ENCODE results near the gene LRPAP1.
"Not testable (repeated sequence)": the region's sequence is repeated elsewhere in the genome, so short reads cannot be mapped to it uniquely, and the experiment has no call there.

The LRPAP1 gene

GRCh38 chr4:3464911-3465697 is 67.1 kb downstream of the LRPAP1 start:
- DNase-seq (ENCODE audit: low read depth, low spot score), result no peak
- Histone ChIP-seq H3K9me3 (ENCODE audit: control insufficient read depth, insufficient read depth, low read length) (no peaks in the 10 kb centered on the region), H3K27me3 (ENCODE audit: control insufficient read depth, insufficient read depth, low read length) (no peaks in the 10 kb centered on the region), H3K4me1 (ENCODE audit: control insufficient read depth, insufficient read depth, low read length) (peaks cover 1% of the 10 kb centered on the region), H3K36me3 (ENCODE audit: control insufficient read depth, insufficient read depth, low read length) (no peaks in the 10 kb centered on the region; the same call in 1 of the 2 replicates), H3K4me3 (ENCODE audit: low read length) (no peak overlapping the region), H3K27ac (ENCODE audit: low read length) (no peak overlapping the region)
- no CpG with 5 or more reads among the region's 21 CpGs for WGBS (ENCODE audit: insufficient coverage, insufficient read length)

- Histone ChIP-seq H3K27me3 (ENCODE audit: control insufficient read depth, insufficient read depth, low read length) (no peaks in the 10 kb centered on the region), H3K36me3 (ENCODE audit: control insufficient read depth, insufficient read depth, low read length) (no peaks in the 10 kb centered on the region; the same call in 1 of the 2 replicates), H3K27ac (ENCODE audit: low read length) (no peak overlapping the region), H3K9me3 (ENCODE audit: control insufficient read depth, insufficient read depth, low read length) (no peaks in the 10 kb centered on the region), H3K4me3 (ENCODE audit: low read length) (no peak overlapping the region), H3K4me1 (ENCODE audit: control insufficient read depth, insufficient read depth, low read length) (peaks cover 1% of the 10 kb centered on the region)
- no CpG with 5 or more reads among the region's 15 CpGs for WGBS (ENCODE audit: insufficient coverage, insufficient read length)
- no peak for DNase-seq (ENCODE audit: low read depth, low spot score)
Observed at GRCh38 chr4:3464349-3464905, 67.8 kb downstream of the LRPAP1 start.

- no peaks in the 10 kb centered on the region for H3K27me3 ChIP-seq (ENCODE audit: control insufficient read depth, insufficient read depth, low read length)
- H3K36me3 ChIP-seq (ENCODE audit: control insufficient read depth, insufficient read depth, low read length), result no peaks in the 10 kb centered on the region; the same call in 1 of the 2 replicates
- peaks cover 1% of the 10 kb centered on the region for H3K4me1 ChIP-seq (ENCODE audit: control insufficient read depth, insufficient read depth, low read length)
- no peaks in the 10 kb centered on the region for H3K9me3 ChIP-seq (ENCODE audit: control insufficient read depth, insufficient read depth, low read length)
- DNase-seq (ENCODE audit: low read depth, low spot score), result no peak
- H3K27ac ChIP-seq (ENCODE audit: low read length), result no peak overlapping the region
- WGBS (ENCODE audit: insufficient coverage, insufficient read length), result no CpG with 5 or more reads among the region's 43 CpGs
- H3K4me3 ChIP-seq (ENCODE audit: low read length), result no peak overlapping the region; the same call in 1 of the 2 replicates
Observed at GRCh38 chr4:3463556-3464348, 68.5 kb downstream of the LRPAP1 start.

- H3K27me3 ChIP-seq (ENCODE audit: control insufficient read depth, insufficient read depth, low read length), result no peaks in the 10 kb centered on the region
- no peaks in the 10 kb centered on the region; the same call in 1 of the 2 replicates for H3K36me3 ChIP-seq (ENCODE audit: control insufficient read depth, insufficient read depth, low read length)
- WGBS (ENCODE audit: insufficient coverage, insufficient read length), result no CpG with 5 or more reads among the region's 44 CpGs
- DNase-seq (ENCODE audit: low read depth, low spot score), result no peak
- peaks cover 1% of the 10 kb centered on the region for H3K4me1 ChIP-seq (ENCODE audit: control insufficient read depth, insufficient read depth, low read length)
- H3K27ac ChIP-seq (ENCODE audit: low read length), result no peak within 1 kb of the TSS
- H3K9me3 ChIP-seq (ENCODE audit: control insufficient read depth, insufficient read depth, low read length), result no peaks in the 10 kb centered on the region
- H3K4me3 ChIP-seq (ENCODE audit: low read length), result peak within 1 kb of the TSS; percentile 25; the same call in 1 of the 2 replicates
Observed at GRCh38 chr4:3462790-3463415, 69.3 kb downstream of the LRPAP1 start, which contains the start of gene DOK7. Gene DOK7 (plus strand): TSS chr4:3463306. CDS start chr4:3463376, 70 bp downstream.

GRCh38 chr4:3462321-3462789 is 69.9 kb downstream of the LRPAP1 start:
- Histone ChIP-seq H3K27ac (ENCODE audit: low read length) (no peak overlapping the region), H3K4me3 (ENCODE audit: low read length) (no peak overlapping the region), H3K36me3 (ENCODE audit: control insufficient read depth, insufficient read depth, low read length) (no peaks in the 10 kb centered on the region; the same call in 1 of the 2 replicates), H3K27me3 (ENCODE audit: control insufficient read depth, insufficient read depth, low read length) (no peaks in the 10 kb centered on the region), H3K4me1 (ENCODE audit: control insufficient read depth, insufficient read depth, low read length) (peaks cover under 1% of the 10 kb centered on the region), H3K9me3 (ENCODE audit: control insufficient read depth, insufficient read depth, low read length) (no peaks in the 10 kb centered on the region)
- WGBS (ENCODE audit: insufficient coverage, insufficient read length), result no CpG with 5 or more reads among the region's 10 CpGs
- DNase-seq (ENCODE audit: low read depth, low spot score), result no peak

GRCh38 chr4:3461515-3462291 is 70.5 kb downstream of the LRPAP1 start:
- WGBS (ENCODE audit: insufficient coverage, insufficient read length), result no CpG with 5 or more reads among the region's 25 CpGs
- no peak for DNase-seq (ENCODE audit: low read depth, low spot score)
- Histone ChIP-seq H3K9me3 (ENCODE audit: control insufficient read depth, insufficient read depth, low read length) (no peaks in the 10 kb centered on the region; the same call in 1 of the 2 replicates), H3K27ac (ENCODE audit: low read length) (no peak overlapping the region), H3K4me3 (ENCODE audit: low read length) (no peak overlapping the region), H3K27me3 (ENCODE audit: control insufficient read depth, insufficient read depth, low read length) (no peaks in the 10 kb centered on the region), H3K4me1 (ENCODE audit: control insufficient read depth, insufficient read depth, low read length) (no peaks in the 10 kb centered on the region; the same call in 1 of the 2 replicates), H3K36me3 (ENCODE audit: control insufficient read depth, insufficient read depth, low read length) (no peaks in the 10 kb centered on the region; the same call in 1 of the 2 replicates)

- WGBS (ENCODE audit: insufficient coverage, insufficient read length), result no CpG with 5 or more reads among the region's 5 CpGs
- Histone ChIP-seq H3K27me3 (ENCODE audit: control insufficient read depth, insufficient read depth, low read length) (no peaks in the 10 kb centered on the region), H3K27ac (ENCODE audit: low read length) (no peak overlapping the region), H3K36me3 (ENCODE audit: control insufficient read depth, insufficient read depth, low read length) (no peaks in the 10 kb centered on the region; the same call in 1 of the 2 replicates), H3K4me1 (ENCODE audit: control insufficient read depth, insufficient read depth, low read length) (no peaks in the 10 kb centered on the region; the same call in 1 of the 2 replicates), H3K4me3 (ENCODE audit: low read length) (no peak overlapping the region), H3K9me3 (ENCODE audit: control insufficient read depth, insufficient read depth, low read length) (no peaks in the 10 kb centered on the region; the same call in 1 of the 2 replicates)
- no peak for DNase-seq (ENCODE audit: low read depth, low spot score)
Observed at GRCh38 chr4:3460926-3461325, 71.3 kb downstream of the LRPAP1 start.

GRCh38 chr4:3459156-3459555 is 73.1 kb downstream of the LRPAP1 start:
- H3K27ac ChIP-seq (ENCODE audit: low read length); H3K27me3 ChIP-seq (ENCODE audit: control insufficient read depth, insufficient read depth, low read length); H3K4me3 ChIP-seq (ENCODE audit: low read length); DNase-seq (ENCODE audit: low read depth, low spot score); H3K9me3 ChIP-seq (ENCODE audit: control insufficient read depth, insufficient read depth, low read length); H3K4me1 ChIP-seq (ENCODE audit: control insufficient read depth, insufficient read depth, low read length); H3K36me3 ChIP-seq (ENCODE audit: control insufficient read depth, insufficient read depth, low read length): not testable (repeated sequence)
- WGBS (ENCODE audit: insufficient coverage, insufficient read length), result no CpG with 5 or more reads among the region's 5 CpGs

- WGBS (ENCODE audit: insufficient coverage, insufficient read length), result no CpG with 5 or more reads among the region's 6 CpGs
Observed at GRCh38 chr4:3458371-3458770, 73.9 kb downstream of the LRPAP1 start.

More at GRCh38 chr4:3458371-3458770, 73.9 kb downstream of the LRPAP1 start:
- Histone ChIP-seq H3K4me3 (ENCODE audit: low read length) (no peak overlapping the region), H3K27me3 (ENCODE audit: control insufficient read depth, insufficient read depth, low read length) (no peaks in the 10 kb centered on the region), H3K27ac (ENCODE audit: low read length) (no peak overlapping the region), H3K36me3 (ENCODE audit: control insufficient read depth, insufficient read depth, low read length) (no peaks in the 10 kb centered on the region; the same call in 1 of the 2 replicates), H3K4me1 (ENCODE audit: control insufficient read depth, insufficient read depth, low read length) (no peaks in the 10 kb centered on the region; the same call in 1 of the 2 replicates), H3K9me3 (ENCODE audit: control insufficient read depth, insufficient read depth, low read length) (no peaks in the 10 kb centered on the region; the same call in 1 of the 2 replicates)
- no peak for DNase-seq (ENCODE audit: low read depth, low spot score)
